Measurements from ENCODE around the gene MAPRE2. TPM values are rescaled to one million over a fixed set of nuclear protein-coding genes. Genes with fewer than 3 reads are reported as not detected.
A peak's percentile ranks its signal among the peaks of the same experiment; 100 is the strongest.

MAPRE2 gene
- total RNA-seq, 2 donors from 2014 or later = 31.8 to 54.2 TPM

GRCh38 chr18:34999756-35000289 lies 41.4 kb upstream of the MAPRE2 start:
- H3K4me3 ChIP-seq = no peak overlapping the region
- DNase-seq (ENCODE audit: low spot score) (no peak), ATAC-seq (ENCODE audit: insufficient number of reproducible peaks, low FRiP score, low read depth) (no peak)
- no peaks in the 10 kb centered on the region for H3K36me3 ChIP-seq
- TF ChIP-seq CTCF (IDR thresholded peaks at IDR 0.05) = no peak
- H3K27ac ChIP-seq = no peak overlapping the region
- no peaks in the 10 kb centered on the region for H3K9me3 ChIP-seq
- H3K4me1 ChIP-seq (ENCODE audit: control insufficient read depth in 1 of 2, low read depth in 2 of 2) = no peaks in the 10 kb centered on the region
- H3K27me3 ChIP-seq (replicated peaks; ENCODE audit: insufficient read depth) = no peaks in the 10 kb centered on the region

- DNase-seq (ENCODE audit: low spot score) (no peak), ATAC-seq (ENCODE audit: insufficient number of reproducible peaks, low FRiP score, low read depth) (no peak)
- no peak overlapping the region for H3K4me3 ChIP-seq
- H3K36me3 ChIP-seq = no peaks in the 10 kb centered on the region
- no peak overlapping the region for H3K27ac ChIP-seq
- no peaks in the 10 kb centered on the region for H3K27me3 ChIP-seq (replicated peaks; ENCODE audit: insufficient read depth)
- no peak for TF ChIP-seq CTCF (IDR thresholded peaks at IDR 0.05)
- H3K9me3 ChIP-seq = no peaks in the 10 kb centered on the region
- H3K4me1 ChIP-seq (ENCODE audit: control insufficient read depth in 1 of 2, low read depth in 2 of 2) = no peaks in the 10 kb centered on the region
Observed at GRCh38 chr18:35000457-35000856, 40.8 kb upstream of the MAPRE2 start.

- Histone ChIP-seq H3K9me3 (no peaks in the 10 kb centered on the region), H3K27me3 (replicated peaks; ENCODE audit: insufficient read depth) (no peaks in the 10 kb centered on the region), H3K4me3 (no peak overlapping the region), H3K4me1 (ENCODE audit: control insufficient read depth in 1 of 2, low read depth in 2 of 2) (no peaks in the 10 kb centered on the region), H3K36me3 (no peaks in the 10 kb centered on the region), H3K27ac (no peak overlapping the region)
- ATAC-seq (ENCODE audit: insufficient number of reproducible peaks, low FRiP score, low read depth) = no peak
- TF ChIP-seq CTCF (IDR thresholded peaks at IDR 0.05) = no peak
- DNase-seq (ENCODE audit: low spot score) = no peak
Observed at GRCh38 chr18:35002120-35002519, 39.1 kb upstream of the MAPRE2 start.

GRCh38 chr18:35005963-35006577 lies 35.1 kb upstream of the MAPRE2 start:
- Histone ChIP-seq H3K36me3 (no peaks in the 10 kb centered on the region), H3K4me1 (ENCODE audit: control insufficient read depth in 1 of 2, low read depth in 2 of 2) (no peaks in the 10 kb centered on the region), H3K9me3 (no peaks in the 10 kb centered on the region), H3K27ac (no peak overlapping the region), H3K4me3 (no peak overlapping the region), H3K27me3 (replicated peaks; ENCODE audit: insufficient read depth) (no peaks in the 10 kb centered on the region)
- peak; percentile 65 for TF ChIP-seq CTCF (IDR thresholded peaks at IDR 0.05)
- DNase-seq (ENCODE audit: low spot score) (no peak), ATAC-seq (ENCODE audit: insufficient number of reproducible peaks, low FRiP score, low read depth) (peak; percentile 81)

- no peak overlapping the region for H3K27ac ChIP-seq
- DNase-seq (ENCODE audit: low spot score) = no peak
- H3K9me3 ChIP-seq = no peaks in the 10 kb centered on the region
- H3K27me3 ChIP-seq (replicated peaks; ENCODE audit: insufficient read depth) = no peaks in the 10 kb centered on the region
- no peak overlapping the region for H3K4me3 ChIP-seq
- ATAC-seq (ENCODE audit: insufficient number of reproducible peaks, low FRiP score, low read depth) = no peak
- H3K4me1 ChIP-seq (ENCODE audit: control insufficient read depth in 1 of 2, low read depth in 2 of 2) = no peaks in the 10 kb centered on the region
- no peak for TF ChIP-seq CTCF (IDR thresholded peaks at IDR 0.05)
- H3K36me3 ChIP-seq = no peaks in the 10 kb centered on the region
Observed at GRCh38 chr18:35010156-35010555, 31.1 kb upstream of the MAPRE2 start.

Measured in thoracic aorta (tissue), 2 donors.